Brain microvascular endothelial cell (primary cell): ENCODE data around the gene GDPD4.
"Not testable (repeated sequence)": the region's sequence is repeated elsewhere in the genome, so short reads cannot be mapped to it uniquely, and the experiment has no call there.

Experiments
- DNase-seq: peaks from one replicate; pipeline ENCODE4 v3.0.0-alpha.2; 2020
- H3K27ac ChIP-seq: fragments of 250-450 bp; sonication (Bioruptor Pico); 2 replicates; pipeline ENCODE4 v1.5.1; 2020; ENCODE audit warnings: mild to moderate bottlenecking, moderate library complexity
- H3K27me3 ChIP-seq: fragments of 250-450 bp; sonication (Bioruptor Pico); replicated peaks from 2 replicates; pipeline ENCODE4 v1.5.1; 2020; ENCODE audit warnings: mild to moderate bottlenecking
- H3K36me3 ChIP-seq: fragments of 250-450 bp; sonication (Bioruptor Pico); replicated peaks from 2 replicates; pipeline ENCODE4 v1.5.1; 2020; ENCODE audit warnings: mild to moderate bottlenecking
- H3K4me3 ChIP-seq: 2 replicates; pipeline ENCODE4 v1.5.1; 2011; ENCODE audit warnings: low read depth, mild to moderate bottlenecking, control low read depth, low read length, moderate library complexity
- CTCF ChIP-seq: IDR thresholded peaks from 2 replicates; pipeline ENCODE4 v1.5.1; 2011; ENCODE audit warnings: low read depth, mild to moderate bottlenecking, moderate library complexity, low read length, control low read depth, inconsistent platforms; ENCODE audit errors: missing control alignments
- in situ Hi-C: cut with HindIII; loops from 2 replicates; pipeline ENCODE4 v1.10.0; 2017; ENCODE audit warnings: low sequenced_read_pairs, low pct_ligation_motif_present

Gene GDPD4

GRCh38 chr11:77308838-77309237 lies 7.4 kb upstream of the GDPD4 start:
- H3K27me3 ChIP-seq = no peaks in the 10 kb centered on the region
- DNase-seq = no peak
- H3K36me3 ChIP-seq = no peaks in the 10 kb centered on the region
- TF ChIP-seq CTCF = no peak
- in situ Hi-C loops = no loop called here
- H3K27ac ChIP-seq = no peak overlapping the region
- H3K4me3 ChIP-seq = no peak overlapping the region

GRCh38 chr11:77303328-77303727 lies 1.8 kb upstream of the GDPD4 start:
- DNase-seq = no peak
- Histone ChIP-seq H3K36me3 (no peaks in the 10 kb centered on the region), H3K4me3 (no peak overlapping the region), H3K27ac (no peak overlapping the region), H3K27me3 (no peaks in the 10 kb centered on the region)
- no peak for TF ChIP-seq CTCF
- in situ Hi-C loops = no loop called here

GRCh38 chr11:77302752-77303151 lies 1.3 kb upstream of the GDPD4 start:
- Histone ChIP-seq H3K27me3 (no peaks in the 10 kb centered on the region), H3K4me3 (no peak overlapping the region), H3K27ac (no peak overlapping the region), H3K36me3 (no peaks in the 10 kb centered on the region)
- in situ Hi-C loops = no loop called here
- no peak for DNase-seq
- no peak for TF ChIP-seq CTCF

- H3K27ac ChIP-seq = no peak overlapping the region
- H3K36me3 ChIP-seq = no peaks in the 10 kb centered on the region
- H3K27me3 ChIP-seq = no peaks in the 10 kb centered on the region
- DNase-seq = no peak
- in situ Hi-C loops = no loop called here
- TF ChIP-seq CTCF = no peak
- no peak overlapping the region for H3K4me3 ChIP-seq
These were observed 791 bp downstream of the GDPD4 start for GRCh38 chr11:77300695-77301094.

GRCh38 chr11:77300028-77300427 lies 1.5 kb downstream of the GDPD4 start:
- H3K4me3 ChIP-seq, H3K27me3 ChIP-seq, H3K27ac ChIP-seq, DNase-seq, H3K36me3 ChIP-seq, in situ Hi-C loops: not testable (repeated sequence)

- Histone ChIP-seq H3K36me3 (no peaks in the 10 kb centered on the region), H3K4me3 (no peak overlapping the region), H3K27me3 (no peaks in the 10 kb centered on the region), H3K27ac (no peak overlapping the region)
- no peak for DNase-seq
- TF ChIP-seq CTCF = no peak
- in situ Hi-C loops = no loop called here
These were observed 1.9 kb downstream of the GDPD4 start for GRCh38 chr11:77299528-77299993.
